GM11168 (cell line): Measurements from ENCODE around the gene RAB37.

ENCODE experiments used
- in situ Hi-C: fragments of 300-500 bp; cut with MboI; formaldehyde crosslinking; loops from one replicate; pipeline ENCODE4 v1.12.0; 2022; ENCODE audit warnings: low sequenced_read_pairs; ENCODE audit not compliant: unreplicated experiment

RAB37 gene

GRCh38 chr17:74743755-74744154, 6.7 kb downstream of the RAB37 start:
- in situ Hi-C loops, result no loop called here

GRCh38 chr17:74744349-74744713, 7.3 kb downstream of the RAB37 start:
- in situ Hi-C loops, result no loop called here

GRCh38 chr17:74744714-74745547, 7.9 kb downstream of the RAB37 start:
- in situ Hi-C loops, result no loop called here

GRCh38 chr17:74745548-74746177, 8.6 kb downstream of the RAB37 start:
- in situ Hi-C loops, result no loop called here

- in situ Hi-C loops, result no loop called here
Observed at GRCh38 chr17:74746376-74746775, 9.3 kb downstream of the RAB37 start.

- in situ Hi-C loops, result no loop called here
Observed at GRCh38 chr17:74746922-74747321, 9.9 kb downstream of the RAB37 start.

GRCh38 chr17:74748279-74748528, 11.1 kb downstream of the RAB37 start:
- in situ Hi-C loops, result no loop called here

- in situ Hi-C loops, result no loop called here
Observed at GRCh38 chr17:74748529-74749278, 11.6 kb downstream of the RAB37 start, which contains the start of gene NHERF1. Gene NHERF1, plus strand, starts transcription at chr17:74748628. Its CDS starts 219 bp downstream, at chr17:74748847.

GRCh38 chr17:74749279-74750038, 12.4 kb downstream of the RAB37 start:
- in situ Hi-C loops, result no loop called here

GRCh38 chr17:74750039-74750326, 12.9 kb downstream of the RAB37 start:
- in situ Hi-C loops, result no loop called here

- in situ Hi-C loops, result no loop called here
Observed at GRCh38 chr17:74750327-74751069, 13.4 kb downstream of the RAB37 start.

- in situ Hi-C loops, result no loop called here
Observed at GRCh38 chr17:74752415-74752814, 15.4 kb downstream of the RAB37 start.

GRCh38 chr17:74752822-74753401, 15.9 kb downstream of the RAB37 start:
- in situ Hi-C loops, result no loop called here

GRCh38 chr17:74754832-74755231, 17.8 kb downstream of the RAB37 start:
- in situ Hi-C loops, result no loop called here

GRCh38 chr17:74755533-74755932, 18.5 kb downstream of the RAB37 start:
- in situ Hi-C loops, result no loop called here

- in situ Hi-C loops, result no loop called here
Observed at GRCh38 chr17:74756891-74757290, 19.8 kb downstream of the RAB37 start.

- in situ Hi-C loops, result no loop called here
Observed at GRCh38 chr17:74757502-74757901, 20.4 kb downstream of the RAB37 start.

GRCh38 chr17:74757931-74758847, 21.1 kb downstream of the RAB37 start:
- in situ Hi-C loops, result no loop called here

GRCh38 chr17:74758848-74759168, 21.8 kb downstream of the RAB37 start:
- in situ Hi-C loops, result no loop called here
